Kidney (tissue), 14 donors: ENCODE data around the gene TM9SF4. TPM values are rescaled to one million over a fixed set of nuclear protein-coding genes. Genes with fewer than 3 reads are reported as not detected.
"Not testable (repeated sequence)": the region's sequence is repeated elsewhere in the genome, so short reads cannot be mapped to it uniquely, and the experiment has no call there.

Source experiments
- DNase-seq, 5 donors: peaks; one replicate each; pipeline ENCODE4 v3.0.0-alpha.2; 2013 to 2020
- FAIRE-seq: peaks from 2 replicates; lab custom pipeline; 2012; peaks lifted over from hg19 to GRCh38; lab: Jason Lieb, UNC
- H3K27ac ChIP-seq, 2 donors: one replicate each; pipeline ENCODE4 v1.7.0; 2013; ENCODE audit warnings: low read depth in 2 of 2, low read length in 2 of 2, inconsistent platforms in 1 of 2
- H3K27me3 ChIP-seq: one replicate; pipeline ENCODE4 v1.7.1; 2013; ENCODE audit warnings: low read length, inconsistent platforms; ENCODE audit not compliant: control insufficient read depth, insufficient read depth
- H3K36me3 ChIP-seq, 3 donors: one replicate each; pipeline versions ENCODE4 v1.7.0 to v1.7.1; 2013; ENCODE audit warnings: low read length in 3 of 3, control low read depth in 1 of 3, inconsistent platforms in 1 of 3; ENCODE audit not compliant: insufficient read depth in 3 of 3, control insufficient read depth in 2 of 3
- H3K4me1 ChIP-seq, 3 donors: one replicate each; pipeline versions ENCODE4 v1.7.0 to v1.7.1; 2013; ENCODE audit warnings: low read length in 3 of 3, inconsistent platforms in 1 of 3, low read depth in 1 of 3; ENCODE audit not compliant: control insufficient read depth in 2 of 3, insufficient read depth in 2 of 3
- H3K4me3 ChIP-seq, 3 donors: one replicate each; pipeline versions ENCODE4 v1.7.0 to v1.8.1; 2013; ENCODE audit warnings: low read length in 3 of 3, control low read depth in 1 of 3, inconsistent platforms in 1 of 3
- H3K9ac ChIP-seq, 3 donors: one replicate each; pipeline versions ENCODE4 v1.7.0 to v1.7.1; 2013; ENCODE audit warnings: low read length in 3 of 3, control low read depth in 1 of 3, inconsistent platforms in 1 of 3
- H3K9me3 ChIP-seq, 3 donors: one replicate each; pipeline versions ENCODE4 v1.7.0 to v1.7.1; 2013; ENCODE audit warnings: low read length in 3 of 3, control low read depth in 1 of 3, inconsistent platforms in 1 of 3; ENCODE audit not compliant: control insufficient read depth in 2 of 3, insufficient read depth in 1 of 3
- CTCF ChIP-seq: IDR thresholded peaks from 3 replicates; pipeline ENCODE4 v1.5.1; 2012; ENCODE audit warnings: mild to moderate bottlenecking, moderate library complexity, borderline replicate concordance; ENCODE audit not compliant: insufficient read depth; ENCODE audit errors: extremely low read depth
- intact Hi-C: fragments of 100-400 bp; cut with DNase I; formaldehyde crosslinking; loops from one replicate; pipeline ENCODE4 v1.11.1; 2022
- polyA plus RNA-seq: library from polyadenylated mRNA; stranded (reverse); fragments of 350-450 nt; fragmentation: Illumina TruSeq; extraction: RNeasy Lipid Tissue Mini Kit (QIAGEN cat#74804); gene quantifications from one replicate; pipeline ENCODE4 v1.2.3, GENCODE V29; 2014; ENCODE audit warnings: low read depth, low replicate concordance; ENCODE audit not compliant: insufficient read depth
- total RNA-seq: library from RNA; stranded (reverse); fragmentation: NEBNext Ultra II Directional; extraction: Animal tissue kit (Norgen Biotek cat#: 25700); gene quantifications from one replicate; pipeline ENCODE4 v1.2.1, GENCODE V29; 2021
- donor health status: control.
- donor health status: control.
- donor health status: control.
- donor health status: control.
- donor health status: control.
- donor health status: DM: yes; HTN: yes; CAD: no.
- donor health status: Normal renal cell carcinoma (clear cell type).

The TM9SF4 gene
- total and polyA plus RNA-seq, 2 donors from 2014 or later: 26.3 to 52.0 TPM

DNA sequence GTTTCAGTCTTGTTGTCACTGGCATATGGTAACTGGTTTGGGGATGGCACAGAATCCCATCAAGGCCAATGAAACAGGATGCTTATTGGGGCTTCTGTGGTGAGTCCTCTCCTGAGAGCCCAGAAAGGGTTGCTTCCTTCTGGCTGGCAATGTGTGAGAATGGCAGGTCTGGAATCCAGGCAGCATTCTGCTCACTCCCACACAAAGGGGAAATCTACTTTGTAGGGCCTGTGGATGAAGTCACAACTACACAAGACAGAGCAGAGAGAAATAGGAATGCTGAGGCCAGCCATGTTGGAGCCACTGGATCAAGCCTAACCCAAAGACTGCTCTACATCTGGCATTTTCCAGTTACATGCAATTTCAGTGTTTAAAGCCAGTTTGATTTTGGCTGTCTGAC lies 82.4 kb downstream of the TM9SF4 start:
- intact Hi-C loops: no loop called here
- peaks cover 0 to 22% (median 5%) of the 10 kb centered on the region in 3 donors for H3K4me1 ChIP-seq
- H3K36me3 ChIP-seq: peaks cover 3 to 15% (median 10%) of the 10 kb centered on the region in 3 donors
- DNase-seq: no peak
- no peak for FAIRE-seq
- TF ChIP-seq CTCF: no peak
- H3K4me3 ChIP-seq: no peak overlapping the region
- no peak overlapping the region for H3K9ac ChIP-seq
- H3K27ac ChIP-seq: no peak overlapping the region
- no peaks in the 10 kb centered on the region for H3K27me3 ChIP-seq
- H3K9me3 ChIP-seq: no peaks in the 10 kb centered on the region

DNA sequence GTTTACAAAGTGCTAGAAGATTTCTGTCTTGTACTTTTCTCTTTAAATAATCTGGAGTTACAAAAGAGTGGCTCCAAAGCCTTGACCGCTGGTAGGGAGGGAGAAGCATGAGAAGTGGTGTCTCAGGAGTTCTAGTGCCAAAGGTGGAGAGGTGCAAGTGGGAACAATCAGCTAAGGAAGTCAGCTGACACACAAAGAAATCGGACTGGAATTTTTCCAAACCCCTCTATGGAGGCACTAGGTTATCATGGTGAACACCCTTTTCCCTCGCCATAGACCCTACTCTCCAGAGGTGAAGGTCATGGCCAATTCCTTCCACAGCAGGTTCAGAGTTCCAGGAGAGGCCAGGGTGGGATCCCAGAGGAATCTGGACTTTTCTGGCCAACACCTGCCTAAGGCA lies 83.2 kb downstream of the TM9SF4 start:
- no peak for DNase-seq
- FAIRE-seq: no peak

DNA sequence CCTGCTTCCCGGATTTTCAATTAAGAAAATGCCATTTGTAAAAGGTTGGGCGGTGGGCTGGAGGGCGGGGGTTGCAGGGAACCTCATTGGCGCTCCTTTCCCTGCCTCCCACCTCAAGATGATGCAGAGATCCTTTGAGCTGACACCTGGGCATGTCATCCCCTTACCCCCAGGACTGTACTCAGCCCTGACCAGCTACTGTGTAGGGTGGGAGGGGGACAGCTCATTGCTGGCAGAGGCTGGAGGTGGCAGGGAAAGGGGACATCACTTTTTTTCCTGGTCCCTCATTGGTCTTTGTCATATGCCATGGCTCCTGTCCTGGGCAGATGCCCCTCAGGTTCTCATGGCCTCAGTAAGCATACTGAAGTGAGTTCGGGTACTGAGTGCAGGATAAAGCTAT lies 83.8 kb downstream of the TM9SF4 start:
- H3K9ac ChIP-seq, DNase-seq, H3K27me3 ChIP-seq, H3K4me3 ChIP-seq, FAIRE-seq, intact Hi-C loops, H3K9me3 ChIP-seq: not testable (repeated sequence)
- Histone ChIP-seq H3K27ac (peak overlapping the region in 1 of 2 donors; percentile 26), H3K4me1 (peaks cover 0 to 19% (median 5%) of the 10 kb centered on the region in 3 donors), H3K36me3 (peaks cover 3 to 23% (median 16%) of the 10 kb centered on the region in 3 donors)

More for the DNA sequence above, 83.2 kb downstream of the TM9SF4 start:
- Histone ChIP-seq H3K4me3 (no peak overlapping the region), H3K9ac (no peak overlapping the region), H3K9me3 (no peaks in the 10 kb centered on the region), H3K27me3 (no peaks in the 10 kb centered on the region), H3K4me1 (peaks cover 0 to 22% (median 5%) of the 10 kb centered on the region in 3 donors), H3K27ac (peak overlapping the region in 1 of 2 donors; percentile 8), H3K36me3 (peaks cover 3 to 23% (median 16%) of the 10 kb centered on the region in 3 donors)
- intact Hi-C loops: no loop called here
- TF ChIP-seq CTCF: no peak

GRCh38 chr20:32193996-32194395 lies 84.5 kb downstream of the TM9SF4 start:
- Histone ChIP-seq H3K27ac (no peak overlapping the region), H3K9me3 (no peaks in the 10 kb centered on the region), H3K27me3 (no peaks in the 10 kb centered on the region), H3K4me1 (peaks cover 0 to 13% (median 5%) of the 10 kb centered on the region in 3 donors), H3K4me3 (no peak overlapping the region), H3K36me3 (peaks cover 3 to 30% (median 19%) of the 10 kb centered on the region in 3 donors), H3K9ac (no peak overlapping the region)
- TF ChIP-seq CTCF: no peak
- DNase-seq (no peak), FAIRE-seq (no peak)
- intact Hi-C loops: no loop called here
